B cell (primary cell): ENCODE data around the gene CFAP61. TPM values are rescaled to one million over a fixed set of nuclear protein-coding genes. Genes with fewer than 3 reads are reported as not detected.
A peak's percentile ranks its signal among the peaks of the same experiment; 100 is the strongest.

Experiments used
- ATAC-seq: fragments of 200-7000 bp; cut with Tn5 transposase; one replicate; pipeline ENCODE4 v1.10.0; 2021; ENCODE audit warnings: low read depth, mild to moderate bottlenecking, moderate number of reproducible peaks, moderate library complexity
- CTCF ChIA-PET: fragments of 350-600 bp; sonication (Branson Sonifier 250); formaldehyde crosslinking; loops from one replicate; lab custom pipeline; 2021; ENCODE audit warnings: antibody characterized with exemption, inconsistent platforms; lab: Charles Lee
- POLR2A ChIA-PET: fragments of 350-600 bp; sonication (Branson Sonifier 250); formaldehyde crosslinking; loops from one replicate; lab custom pipeline; 2021; ENCODE audit warnings: antibody characterized with exemption; lab: Charles Lee
- DNase-seq: peaks from one replicate; pipeline ENCODE4 v3.0.0; 2013
- H2AFZ ChIP-seq: 2 replicates; pipeline ENCODE4 v1.6.1; 2012; ENCODE audit warnings: mild to moderate bottlenecking, low read depth, low read length; ENCODE audit not compliant: insufficient read depth, poor library complexity, severe bottlenecking
- H3K27ac ChIP-seq, 2 donors: 1 replicate in 1 of 2; 2 replicates in 1 of 2; pipeline ENCODE4 v1.5.1; 2012 to 2013; ENCODE audit warnings: low read length in 2 of 2, mild to moderate bottlenecking in 2 of 2, moderate library complexity in 1 of 2
- H3K27me3 ChIP-seq, 4 experiments: fragments of 200-600 bp in 1 of 4; sonication (generic) in 1 of 4; replicated peaks in 1 of 4; 1 replicate in 2 of 4; 2 replicates in 2 of 4; pipeline versions ENCODE4 v1.6.1 to v1.7.0; 2013 to 2016; ENCODE audit warnings: low read length in 3 of 4, mild to moderate bottlenecking in 2 of 4, mixed read lengths in 1 of 4, moderate library complexity in 1 of 4; ENCODE audit not compliant: insufficient read depth in 4 of 4, control insufficient read depth in 3 of 4; ENCODE audit errors: control extremely low read depth in 1 of 4
- H3K36me3 ChIP-seq, 2 experiments: replicated peaks in 1 of 2; 1 replicate in 1 of 2; 2 replicates in 1 of 2; pipeline versions ENCODE4 v1.6.1 to v1.7.1; 2013; ENCODE audit warnings: low read length in 1 of 2; ENCODE audit not compliant: insufficient read depth in 2 of 2, control insufficient read depth in 1 of 2; ENCODE audit errors: control extremely low read depth in 1 of 2, extremely low read depth in 1 of 2
- H3K4me1 ChIP-seq, 2 donors: fragments of 200-600 bp in 1 of 2; sonication (generic) in 1 of 2; 1 replicate in 1 of 2; 2 replicates in 1 of 2; pipeline versions ENCODE4 v1.5.1 to v1.6.1; 2013 to 2017; ENCODE audit warnings: low read length in 2 of 2; ENCODE audit not compliant: control insufficient read depth in 2 of 2, insufficient read depth in 2 of 2
- H3K4me2 ChIP-seq: replicated peaks from 2 replicates; pipeline ENCODE3; 2012; ENCODE audit warnings: mild to moderate bottlenecking, low read depth, low read length; ENCODE audit not compliant: poor library complexity, severe bottlenecking
- H3K4me3 ChIP-seq, 5 experiments: fragments of 200-600 bp in 1 of 5; sonication (generic) in 1 of 5; 1 replicate in 3 of 5; 2 replicates in 2 of 5; pipeline versions ENCODE4 v1.5.1 to v1.7.0; 2011 to 2016; ENCODE audit warnings: low read length in 4 of 5, mild to moderate bottlenecking in 4 of 5, low read depth in 2 of 5, control low read depth in 1 of 5, moderate library complexity in 1 of 5; ENCODE audit not compliant: insufficient read depth in 1 of 5; ENCODE audit errors: control extremely low read depth in 1 of 5, extremely low read depth in 1 of 5
- H3K79me2 ChIP-seq: fragments of 200-600 bp; sonication (generic); one replicate; pipeline ENCODE4 v1.6.0; 2016; ENCODE audit warnings: low read length; ENCODE audit not compliant: control insufficient read depth, insufficient read depth
- H3K9ac ChIP-seq: fragments of 200-600 bp; sonication (generic); 2 replicates; pipeline ENCODE4 v1.6.1; 2017; ENCODE audit warnings: mild to moderate bottlenecking, low read length, moderate library complexity
- H3K9me3 ChIP-seq, 3 donors: one replicate each; pipeline versions ENCODE4 v1.6.1 to v1.7.1; 2013; ENCODE audit warnings: low read length in 2 of 3; ENCODE audit not compliant: control insufficient read depth in 2 of 3, insufficient read depth in 1 of 3; ENCODE audit errors: control extremely low read depth in 1 of 3
- H4K20me1 ChIP-seq: 2 replicates; pipeline ENCODE4 v1.6.0; 2012; ENCODE audit warnings: mild to moderate bottlenecking, low read length; ENCODE audit not compliant: insufficient read depth, control insufficient read depth, poor library complexity, severe bottlenecking
- H3K27ac Mint-ChIP-seq: one replicate; pipeline ENCODE4 v1.8.0; 2021; ENCODE audit warnings: mixed read lengths
- H3K27me3 Mint-ChIP-seq: one replicate; pipeline ENCODE4 v1.8.0; 2021; ENCODE audit warnings: mixed read lengths
- H3K4me1 Mint-ChIP-seq: one replicate; pipeline ENCODE4 v1.8.0; 2021; ENCODE audit warnings: mixed read lengths
- H3K4me3 Mint-ChIP-seq: one replicate; pipeline ENCODE4 v1.8.0; 2021; ENCODE audit warnings: mixed read lengths
- H3K9me3 Mint-ChIP-seq: one replicate; pipeline ENCODE4 v1.8.0; 2022; ENCODE audit warnings: mixed read lengths; ENCODE audit not compliant: insufficient read depth
- CTCF ChIP-seq: fragments of 200-600 bp; IDR thresholded peaks from one replicate; pipeline ENCODE4 v1.8.0; 2022; ENCODE audit warnings: antibody characterized with exemption, mild to moderate bottlenecking
- EZH2 ChIP-seq: IDR thresholded peaks from 2 replicates; pipeline ENCODE4 v1.6.1; 2012; ENCODE audit warnings: borderline replicate concordance, low read depth, mild to moderate bottlenecking, moderate library complexity, low read length; ENCODE audit not compliant: insufficient read depth, poor library complexity, severe bottlenecking
- WGBS: methylation state at CpG from one replicate; pipeline ENCODE4 v1.1.5; 2013; ENCODE audit warnings: missing lambda C conversion rate; ENCODE audit not compliant: insufficient coverage; 5-methylcytosine and 5-hydroxymethylcytosine counted together
- intact Hi-C: fragments of 100-400 bp; cut with micrococcal nuclease; formaldehyde crosslinking; loops from one replicate; pipeline ENCODE4 v1.10.0; 2022
- polyA plus RNA-seq: library from polyadenylated mRNA; depleted of rRNA; stranded (reverse); fragments of >200 nt; gene quantifications from 2 replicates; pipeline ENCODE4 v1.2.3, GENCODE V29; 2012
- total RNA-seq, 2 donors: library from RNA; stranded (reverse); fragments of 120-200 nt in 1 of 2; gene quantifications; 1 replicate in 1 of 2; 2 replicates in 1 of 2; pipeline versions ENCODE4 v1.2.3 to v1.2.4, GENCODE V29; 2013 to 2022

The CFAP61 gene
- total and polyA plus RNA-seq, 2 donors (not counting 1 experiment from before 2014, with no cell fraction given): not detected

GRCh38 chr20:20317195-20317594, 264.9 kb downstream of the CFAP61 start:
- TF ChIP-seq CTCF: no peak
- no peak for TF ChIP-seq EZH2
- Histone ChIP-seq H3K4me3 (no peak overlapping the region), H2AFZ (peak overlapping the region; percentile 59), H3K27ac (no peak overlapping the region), H3K9ac (no peak overlapping the region), H3K4me2 (no peak overlapping the region), H3K36me3 (no peaks in the 10 kb centered on the region), H4K20me1 (no peaks in the 10 kb centered on the region), H3K9me3 (peaks cover 0 to 10% (median 3%) of the 10 kb centered on the region in 3 donors), H3K4me1 (peaks cover 0 to 13% of the 10 kb centered on the region in 2 donors), H3K27me3 (no peaks in the 10 kb centered on the region), H3K79me2 (no peaks in the 10 kb centered on the region)
- WGBS: 9% methylated on average over 3 of the region's 4 CpGs
- H3K4me3 Mint-ChIP-seq: peak overlapping the region; percentile 13
- H3K27ac Mint-ChIP-seq: no peak overlapping the region
- DNase-seq (peak; percentile 17), ATAC-seq (peak; percentile 57)
- H3K27me3 Mint-ChIP-seq: peaks cover 4% of the 10 kb centered on the region
- ChIA-PET POLR2A (no interaction called here), CTCF (no interaction called here)
- intact Hi-C loops: no loop called here
- H3K9me3 Mint-ChIP-seq: no peaks in the 10 kb centered on the region
- peaks cover 11% of the 10 kb centered on the region for H3K4me1 Mint-ChIP-seq

- Mint-ChIP-seq H3K9me3 (no peaks in the 10 kb centered on the region), H3K27me3 (no peaks in the 10 kb centered on the region), H3K27ac (no peak overlapping the region), H3K4me1 (peaks cover 11% of the 10 kb centered on the region), H3K4me3 (peak overlapping the region; percentile 13)
- H2AFZ ChIP-seq: peak overlapping the region; percentile 59
- H3K9ac ChIP-seq: no peak overlapping the region
- TF ChIP-seq CTCF: no peak
- no peak for TF ChIP-seq EZH2
- intact Hi-C loops: no loop called here
- ATAC-seq (peak; percentile 14), DNase-seq (no peak)
- no peak overlapping the region for H3K4me3 ChIP-seq
- no peaks in the 10 kb centered on the region for H3K79me2 ChIP-seq
- no peaks in the 10 kb centered on the region for H3K36me3 ChIP-seq
- 73% methylated on average over 11 of the region's 13 CpGs for WGBS
- H3K4me2 ChIP-seq: no peak overlapping the region
- no peaks in the 10 kb centered on the region for H4K20me1 ChIP-seq
- peaks cover 0 to 10% (median 3%) of the 10 kb centered on the region in 3 donors for H3K9me3 ChIP-seq
- no peaks in the 10 kb centered on the region for H3K27me3 ChIP-seq
- no peak overlapping the region for H3K27ac ChIP-seq
- CTCF ChIA-PET: no interaction called here
- POLR2A ChIA-PET: no interaction called here
- peaks cover 0 to 13% of the 10 kb centered on the region in 2 donors for H3K4me1 ChIP-seq
Observed at GRCh38 chr20:20317621-20318364, 265.5 kb downstream of the CFAP61 start.
